Measurements from ENCODE around the gene SPRED2. TPM values are rescaled to one million over a fixed set of nuclear protein-coding genes. Genes with fewer than 3 reads are reported as not detected.

SPRED2 gene
- total RNA-seq, 2 experiments from 2014 or later: 5.9 to 6.7 TPM

DNA sequence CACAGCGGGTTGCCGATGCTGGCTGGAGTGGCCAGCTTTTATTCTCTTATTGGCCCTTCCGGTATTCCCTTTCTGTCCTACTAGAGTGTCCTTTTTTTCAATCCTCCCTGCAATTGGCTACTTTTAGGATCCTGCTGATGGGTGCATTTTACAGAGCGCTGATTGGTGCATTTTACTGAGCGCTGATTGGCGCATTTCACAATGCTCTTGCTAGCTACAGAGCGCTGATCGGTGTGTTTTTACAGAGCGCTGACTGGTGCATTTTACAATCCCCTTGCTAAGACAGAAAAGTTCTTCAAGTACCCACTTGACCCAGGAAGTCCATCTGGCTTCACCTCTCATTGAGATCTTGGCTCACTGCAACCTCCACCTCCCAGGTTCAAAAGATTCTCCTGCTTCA lies 44.4 kb upstream of the SPRED2 start:
- H3K4me1 Mint-ChIP-seq (ENCODE audit: low read depth): no peaks in the 10 kb centered on the region
- H3K27me3 Mint-ChIP-seq: no peaks in the 10 kb centered on the region
- no peaks in the 10 kb centered on the region for H3K36me3 Mint-ChIP-seq (ENCODE audit: low read depth)
- H3K9me3 Mint-ChIP-seq: peaks cover 2% of the 10 kb centered on the region
- no peak overlapping the region for H3K4me3 Mint-ChIP-seq
- TF ChIP-seq, protein P1, sequence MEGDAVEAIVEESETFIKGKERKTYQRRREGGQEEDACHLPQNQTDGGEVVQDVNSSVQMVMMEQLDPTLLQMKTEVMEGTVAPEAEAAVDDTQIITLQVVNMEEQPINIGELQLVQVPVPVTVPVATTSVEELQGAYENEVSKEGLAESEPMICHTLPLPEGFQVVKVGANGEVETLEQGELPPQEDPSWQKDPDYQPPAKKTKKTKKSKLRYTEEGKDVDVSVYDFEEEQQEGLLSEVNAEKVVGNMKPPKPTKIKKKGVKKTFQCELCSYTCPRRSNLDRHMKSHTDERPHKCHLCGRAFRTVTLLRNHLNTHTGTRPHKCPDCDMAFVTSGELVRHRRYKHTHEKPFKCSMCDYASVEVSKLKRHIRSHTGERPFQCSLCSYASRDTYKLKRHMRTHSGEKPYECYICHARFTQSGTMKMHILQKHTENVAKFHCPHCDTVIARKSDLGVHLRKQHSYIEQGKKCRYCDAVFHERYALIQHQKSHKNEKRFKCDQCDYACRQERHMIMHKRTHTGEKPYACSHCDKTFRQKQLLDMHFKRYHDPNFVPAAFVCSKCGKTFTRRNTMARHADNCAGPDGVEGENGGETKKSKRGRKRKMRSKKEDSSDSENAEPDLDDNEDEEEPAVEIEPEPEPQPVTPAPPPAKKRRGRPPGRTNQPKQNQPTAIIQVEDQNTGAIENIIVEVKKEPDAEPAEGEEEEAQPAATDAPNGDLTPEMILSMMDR (IDR thresholded peaks at IDR 0.05): no peak
- H3K27ac Mint-ChIP-seq: no peak overlapping the region
- ATAC-seq: no peak
- CTCF ChIA-PET: no interaction called here
- intact Hi-C loops (cut with micrococcal nuclease): no loop called here
- DNase-seq: no peak
- POLR2A ChIA-PET: no interaction called here

DNA sequence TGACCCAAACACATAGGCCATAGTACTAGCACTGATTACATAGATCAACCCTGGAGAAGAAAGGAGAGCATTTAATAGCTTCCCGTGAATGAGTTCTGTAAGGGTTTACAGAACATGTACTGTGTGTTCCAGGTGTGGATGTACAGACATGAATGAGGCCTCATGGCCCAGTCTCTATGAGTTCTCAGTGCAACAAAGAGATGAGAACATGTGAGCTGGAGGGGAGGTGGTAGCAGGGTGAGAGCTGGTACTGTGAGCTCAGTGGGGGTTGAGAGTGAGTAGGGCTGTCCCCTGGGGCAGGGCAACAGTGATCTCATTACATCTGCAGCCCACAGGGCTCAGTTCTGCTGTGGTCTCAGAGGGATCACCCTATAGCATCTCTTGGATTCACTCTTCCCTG lies 42.6 kb upstream of the SPRED2 start:
- Mint-ChIP-seq H3K4me3 (no peak overlapping the region), H3K36me3 (ENCODE audit: low read depth) (no peaks in the 10 kb centered on the region), H3K4me1 (ENCODE audit: low read depth) (no peaks in the 10 kb centered on the region), H3K27me3 (no peaks in the 10 kb centered on the region), H3K27ac (no peak overlapping the region), H3K9me3 (peaks cover 2% of the 10 kb centered on the region)
- CTCF ChIA-PET: interaction anchor here (0.6 kb wide), 1 partner anchor 1998 kb away, joined by 3 read pairs; no protein-coding TSS in a partner anchor
- POLR2A ChIA-PET: no interaction called here
- DNase-seq: no peak
- no peak for ATAC-seq
- TF ChIP-seq, protein P1 (IDR thresholded peaks at IDR 0.05): no peak
- intact Hi-C loops (cut with micrococcal nuclease): no loop called here

DNA sequence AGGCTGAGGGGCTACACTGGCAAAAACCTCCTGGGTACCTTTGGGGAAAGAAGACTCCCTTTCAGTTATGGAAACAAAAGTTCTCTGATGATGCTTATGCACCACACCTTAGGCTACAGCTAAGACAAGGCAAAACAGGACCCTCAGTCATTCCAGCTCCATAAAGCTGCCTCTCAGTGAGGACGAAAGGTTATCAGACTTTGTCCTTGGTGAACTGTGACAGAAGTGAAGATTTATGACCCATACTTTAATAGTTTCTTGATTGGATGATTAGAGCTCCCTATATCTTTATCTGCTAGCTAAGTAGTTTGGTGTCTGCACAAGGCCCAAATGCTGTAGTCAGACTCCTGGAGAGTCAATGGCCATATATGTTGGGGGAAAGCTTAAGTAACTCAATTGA lies 40.6 kb upstream of the SPRED2 start:
- Mint-ChIP-seq H3K27me3 (no peaks in the 10 kb centered on the region), H3K4me3 (no peak overlapping the region), H3K4me1 (ENCODE audit: low read depth) (no peaks in the 10 kb centered on the region), H3K36me3 (ENCODE audit: low read depth) (no peaks in the 10 kb centered on the region), H3K27ac (no peak overlapping the region), H3K9me3 (peaks cover 2% of the 10 kb centered on the region)
- intact Hi-C loops (cut with micrococcal nuclease): no loop called here
- POLR2A ChIA-PET: no interaction called here
- ATAC-seq (no peak), DNase-seq (no peak)
- CTCF ChIA-PET: no interaction called here
- TF ChIP-seq, protein P1 (IDR thresholded peaks at IDR 0.05): no peak

DNA sequence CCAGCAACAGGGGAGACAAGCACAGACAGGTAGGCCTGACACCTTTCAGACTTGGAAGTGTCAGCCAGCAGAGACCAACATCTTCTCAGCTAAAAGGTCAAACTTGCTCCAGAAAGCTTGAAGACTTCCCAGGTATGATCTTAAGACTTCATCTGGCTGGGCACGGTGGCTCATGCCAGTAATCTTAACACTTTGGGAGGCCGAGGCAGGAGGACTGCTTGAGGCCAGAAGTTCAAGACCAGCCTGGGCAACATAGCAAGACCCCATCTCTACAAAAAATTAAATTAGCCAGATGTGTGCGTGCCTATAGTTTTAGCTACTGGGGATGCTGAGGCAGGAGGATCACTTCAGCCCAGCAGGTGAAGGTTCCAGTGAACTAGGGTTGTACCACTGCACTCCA lies 39.0 kb upstream of the SPRED2 start:
- Mint-ChIP-seq H3K36me3 (ENCODE audit: low read depth) (no peaks in the 10 kb centered on the region), H3K4me3 (no peak overlapping the region), H3K4me1 (ENCODE audit: low read depth) (no peaks in the 10 kb centered on the region), H3K9me3 (no peaks in the 10 kb centered on the region), H3K27ac (no peak overlapping the region), H3K27me3 (no peaks in the 10 kb centered on the region)
- ChIA-PET POLR2A (interaction anchor here (0.6 kb wide), 1 partner anchor 351 kb away, joined by 3 read pairs; no protein-coding TSS in a partner anchor), CTCF (no interaction called here)
- ATAC-seq: no peak
- TF ChIP-seq, protein P1 (IDR thresholded peaks at IDR 0.05): no peak
- intact Hi-C loops (cut with micrococcal nuclease): no loop called here
- DNase-seq: no peak

DNA sequence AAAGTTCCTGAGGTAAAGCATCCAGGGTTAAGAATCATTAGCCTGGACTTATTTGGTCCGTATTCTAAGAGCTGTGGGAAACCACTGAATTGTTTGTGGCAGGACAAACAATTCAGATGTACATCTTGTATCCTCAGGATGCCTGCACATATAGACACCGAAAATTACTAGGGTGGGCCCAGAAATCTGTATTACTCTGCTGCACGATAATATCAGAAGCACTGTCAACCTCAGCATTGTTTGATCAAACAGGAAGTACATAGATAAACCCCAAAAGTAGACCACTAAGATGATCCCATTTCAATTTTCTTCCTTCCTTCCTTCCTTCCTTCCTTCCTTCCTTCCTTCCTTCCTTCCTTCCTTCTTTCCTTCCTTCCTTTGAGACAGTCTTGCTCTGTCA lies 34.2 kb upstream of the SPRED2 start:
- TF ChIP-seq, protein P1 (IDR thresholded peaks at IDR 0.05): no peak
- no peak for ATAC-seq
- H3K4me3 Mint-ChIP-seq: no peak overlapping the region
- intact Hi-C loops (cut with micrococcal nuclease): no loop called here
- CTCF ChIA-PET: no interaction called here
- DNase-seq: no peak
- H3K9me3 Mint-ChIP-seq: no peaks in the 10 kb centered on the region
- POLR2A ChIA-PET: no interaction called here
- no peak overlapping the region for H3K27ac Mint-ChIP-seq
- no peaks in the 10 kb centered on the region for H3K4me1 Mint-ChIP-seq (ENCODE audit: low read depth)
- H3K27me3 Mint-ChIP-seq: peaks cover 2% of the 10 kb centered on the region
- H3K36me3 Mint-ChIP-seq (ENCODE audit: low read depth): no peaks in the 10 kb centered on the region

Data from activated CD8-positive, alpha-beta T cell treated with anti-CD3 and anti-CD28 coated beads for 36 hours (primary cell).